T-cell (primary cell): Measurements from ENCODE around the gene GNPNAT1. TPM values are rescaled to one million over a fixed set of nuclear protein-coding genes. Genes with fewer than 3 reads are reported as not detected.

Experiments used
- ATAC-seq, 4 experiments: fragments of 200-7000 bp in 3 of 4; fragments of 150-1000 bp in 1 of 4; cut with Tn5 transposase; replicated peaks in 1 of 4; 1 replicate in 3 of 4; 2 replicates in 1 of 4; pipeline ENCODE4 v1.10.0; 2021; ENCODE audit warnings: moderate library complexity in 3 of 4, mild to moderate bottlenecking in 2 of 4, moderate number of reproducible peaks in 1 of 4
- CTCF ChIA-PET, 2 donors: fragments of 300-600 bp; sonication (Branson Sonifier 250); formaldehyde crosslinking; loops; one replicate each; lab custom pipeline; 2022; ENCODE audit warnings: antibody characterized with exemption in 2 of 2; lab: Charles Lee
- POLR2A ChIA-PET, 2 donors: fragments of 300-600 bp; sonication (Branson Sonifier 250); formaldehyde crosslinking; loops; one replicate each; lab custom pipeline; 2022; ENCODE audit warnings: antibody characterized with exemption in 2 of 2; lab: Charles Lee
- DNase-seq, 35 experiments: peaks; one replicate each; pipeline versions ENCODE4 v3.0.0 to v3.0.0-alpha.2; 2013 to 2023
- H3K27ac ChIP-seq: one replicate; pipeline ENCODE4 v1.5.1; 2013; ENCODE audit warnings: low read length
- H3K27me3 ChIP-seq, 2 experiments: replicated peaks in 1 of 2; 1 replicate in 1 of 2; 2 replicates in 1 of 2; pipeline versions ENCODE4 v1.6.1 to v1.7.0; 2013; ENCODE audit warnings: low read length in 1 of 2, mixed read lengths in 1 of 2; ENCODE audit not compliant: control insufficient read depth in 2 of 2, insufficient read depth in 2 of 2; ENCODE audit errors: extremely low read depth in 1 of 2
- H3K36me3 ChIP-seq, 2 donors: 1 replicate in 1 of 2; 2 replicates in 1 of 2; pipeline versions ENCODE4 v1.6.1 to v1.7.0; 2013; ENCODE audit warnings: low read length in 1 of 2; ENCODE audit not compliant: control insufficient read depth in 2 of 2, insufficient read depth in 1 of 2; ENCODE audit errors: extremely low read depth in 1 of 2
- H3K4me1 ChIP-seq, 2 experiments: 1 replicate in 1 of 2; 2 replicates in 1 of 2; pipeline versions ENCODE4 v1.6.1 to v1.7.0; 2013; ENCODE audit warnings: low read length in 2 of 2, mixed read lengths in 1 of 2; ENCODE audit not compliant: insufficient read depth in 2 of 2, control insufficient read depth in 1 of 2; ENCODE audit errors: extremely low read depth in 1 of 2
- H3K4me3 ChIP-seq, 2 donors: 1 replicate in 1 of 2; 2 replicates in 1 of 2; pipeline versions ENCODE4 v1.5.1 to v1.7.0; 2013; ENCODE audit warnings: mild to moderate bottlenecking in 2 of 2, low read length in 1 of 2, moderate library complexity in 1 of 2; ENCODE audit not compliant: control insufficient read depth in 1 of 2; ENCODE audit errors: extremely low read depth in 1 of 2
- H3K9me3 ChIP-seq: 2 replicates; pipeline ENCODE4 v1.7.0; 2013
- H3K27ac Mint-ChIP-seq, 2 donors: one replicate each; pipeline ENCODE4 v1.8.0; 2020 to 2021; ENCODE audit warnings: mild to moderate bottlenecking in 2 of 2, mixed read lengths in 2 of 2
- H3K27me3 Mint-ChIP-seq, 2 donors: one replicate each; pipeline ENCODE4 v1.8.0; 2021 to 2022; ENCODE audit warnings: mixed read lengths in 2 of 2
- H3K36me3 Mint-ChIP-seq: one replicate; pipeline ENCODE4 v1.8.0; 2021; ENCODE audit warnings: mixed read lengths
- H3K4me1 Mint-ChIP-seq, 3 donors: one replicate each; pipeline ENCODE4 v1.8.0; 2020 to 2022; ENCODE audit warnings: mixed read lengths in 3 of 3, mild to moderate bottlenecking in 1 of 3
- H3K4me3 Mint-ChIP-seq, 3 donors: one replicate each; pipeline ENCODE4 v1.8.0; 2020 to 2022; ENCODE audit warnings: mild to moderate bottlenecking in 3 of 3, mixed read lengths in 3 of 3, moderate library complexity in 3 of 3
- H3K9me3 Mint-ChIP-seq, 3 donors: one replicate each; pipeline ENCODE4 v1.8.0; 2020 to 2022; ENCODE audit warnings: mixed read lengths in 3 of 3
- WGBS: methylation state at CpG from one replicate; pipeline ENCODE4 v1.1.5; 2013; ENCODE audit warnings: missing lambda C conversion rate; ENCODE audit not compliant: insufficient coverage; 5-methylcytosine and 5-hydroxymethylcytosine counted together
- total RNA-seq, 35 experiments: library from RNA in 6 of 35; stranded (reverse) in 6 of 35; fragments of 120-200 nt in 1 of 35; gene quantifications; one replicate each; pipeline versions ENCODE4 v1.2.1 to v1.2.4 and lab custom pipeline; 2013 to 2026

GNPNAT1 gene
- total RNA-seq, result 10 to 100 TPM in 1 of 5 donors, 1 to 10 TPM in 4; 6.9 to 10.7 (median 8.9) TPM
- total RNA-seq (2013), result 11.7 TPM
- 13.2 to 95.0 (median 22.3) reads per million in 29 experiments for total RNA-seq (lab: John Stamatoyannopoulos, UW)

- Histone ChIP-seq H3K4me1 (peaks cover 11 to 21% of the 10 kb centered on the region in 2 experiments), H3K4me3 (peak within 1 kb of the TSS; percentile 75 to 94), H3K27ac (peak within 1 kb of the TSS; percentile 82), H3K27me3 (no peaks in the 10 kb centered on the region), H3K36me3 (no peaks in the 10 kb centered on the region), H3K9me3 (no peaks in the 10 kb centered on the region)
- Mint-ChIP-seq H3K9me3 (peaks cover 0 to under 1% (median under 1%) of the 10 kb centered on the region in 3 donors), H3K4me1 (peaks cover 38 to 45% (median 43%) of the 10 kb centered on the region in 3 donors), H3K4me3 (peak within 1 kb of the TSS; percentile 84 to 91 (median 90)), H3K27me3 (no peaks in the 10 kb centered on the region), H3K27ac (peak within 1 kb of the TSS; percentile 89), H3K36me3 (no peaks in the 10 kb centered on the region)
- DNase-seq (peak; percentile 79 to 95 (median 88)), ATAC-seq (peak; percentile 97 to 99 (median 98))
- ChIA-PET CTCF (no interaction called here), POLR2A (interaction anchor here (0.7 to 1.0 kb wide), 2 partner anchors 36 to 49 kb away, joined by 3 to 5 read pairs; no protein-coding TSS in a partner anchor)
- WGBS, result 5% methylated on average over 65 of the region's 74 CpGs
Observed at GRCh38 chr14:52791223-52792096, at the start of gene GNPNAT1. Gene GNPNAT1, minus strand, starts transcription at chr14:52791607. Its CDS starts 6,957 bp downstream, at chr14:52784650.

DNA sequence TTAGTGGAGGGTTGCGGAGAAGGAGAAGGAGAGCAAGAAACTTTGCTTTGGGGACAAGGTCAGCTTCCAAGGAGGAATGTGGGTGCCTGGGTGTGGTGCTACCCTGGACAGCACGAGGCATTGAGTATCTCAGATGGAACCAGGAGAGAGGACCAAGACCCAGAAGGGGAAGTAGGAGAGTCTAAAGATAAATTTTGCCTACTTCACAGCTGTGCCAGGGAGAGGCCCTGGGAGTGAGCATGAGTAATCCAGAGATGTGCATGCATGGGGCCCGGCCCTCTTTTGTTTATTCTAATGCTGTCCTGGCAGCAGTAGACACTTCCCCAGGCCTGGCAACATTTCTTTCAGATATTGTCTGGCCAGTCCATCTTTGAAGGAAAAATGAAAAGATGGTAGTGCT lies 49.5 kb upstream of the GNPNAT1 start:
- Histone ChIP-seq H3K36me3 (no peaks in the 10 kb centered on the region), H3K4me1 (no peaks in the 10 kb centered on the region), H3K4me3 (no peak overlapping the region), H3K27ac (no peak overlapping the region), H3K27me3 (peaks cover 0 to 2% of the 10 kb centered on the region in 2 experiments), H3K9me3 (no peaks in the 10 kb centered on the region)
- Mint-ChIP-seq H3K27ac (no peak overlapping the region), H3K36me3 (no peaks in the 10 kb centered on the region), H3K4me3 (no peak overlapping the region), H3K27me3 (no peaks in the 10 kb centered on the region), H3K9me3 (no peaks in the 10 kb centered on the region), H3K4me1 (no peaks in the 10 kb centered on the region)
- no CpG with 5 or more reads among the region's 3 CpGs for WGBS
- ATAC-seq (no peak), DNase-seq (no peak)
- CTCF ChIA-PET, result no interaction called here
- POLR2A ChIA-PET, result no interaction called here

GRCh38 chr14:52837451-52837850 lies 46.0 kb upstream of the GNPNAT1 start:
- H3K4me1 ChIP-seq, result no peaks in the 10 kb centered on the region
- WGBS, result 85% methylated on average over 5 of the region's 7 CpGs
- ChIA-PET CTCF (interaction anchor here in 1 of 2 donors (0.6 kb wide), 1 partner anchor 492 kb away, joined by 6 read pairs; no protein-coding TSS in a partner anchor), POLR2A (no interaction called here)
- no peak overlapping the region for H3K27ac ChIP-seq
- Mint-ChIP-seq H3K27ac (no peak overlapping the region), H3K4me3 (no peak overlapping the region), H3K27me3 (no peaks in the 10 kb centered on the region), H3K36me3 (no peaks in the 10 kb centered on the region), H3K9me3 (no peaks in the 10 kb centered on the region), H3K4me1 (no peaks in the 10 kb centered on the region)
- ATAC-seq (no peak), DNase-seq (no peak)
- no peaks in the 10 kb centered on the region for H3K9me3 ChIP-seq
- H3K27me3 ChIP-seq, result peaks cover 0 to 2% of the 10 kb centered on the region in 2 experiments
- no peak overlapping the region for H3K4me3 ChIP-seq
- H3K36me3 ChIP-seq, result no peaks in the 10 kb centered on the region

- Histone ChIP-seq H3K36me3 (no peaks in the 10 kb centered on the region), H3K27ac (no peak overlapping the region), H3K27me3 (peaks cover 0 to 2% of the 10 kb centered on the region in 2 experiments), H3K9me3 (no peaks in the 10 kb centered on the region), H3K4me3 (no peak overlapping the region), H3K4me1 (no peaks in the 10 kb centered on the region)
- ChIA-PET POLR2A (no interaction called here), CTCF (no interaction called here)
- DNase-seq (no peak), ATAC-seq (no peak)
- Mint-ChIP-seq H3K27me3 (no peaks in the 10 kb centered on the region), H3K4me1 (no peaks in the 10 kb centered on the region), H3K4me3 (no peak overlapping the region), H3K27ac (no peak overlapping the region), H3K9me3 (no peaks in the 10 kb centered on the region), H3K36me3 (no peaks in the 10 kb centered on the region)
- WGBS, result 100% methylated on average over 3 of the region's 9 CpGs
Observed at GRCh38 chr14:52836063-52836462, 44.7 kb upstream of the GNPNAT1 start.

GRCh38 chr14:52835122-52835903 lies 43.9 kb upstream of the GNPNAT1 start:
- no peak overlapping the region for H3K4me3 ChIP-seq
- ATAC-seq (no peak), DNase-seq (no peak)
- H3K27ac ChIP-seq, result no peak overlapping the region
- H3K4me1 ChIP-seq, result no peaks in the 10 kb centered on the region
- Mint-ChIP-seq H3K4me3 (no peak overlapping the region), H3K27ac (no peak overlapping the region), H3K36me3 (no peaks in the 10 kb centered on the region), H3K9me3 (no peaks in the 10 kb centered on the region), H3K4me1 (no peaks in the 10 kb centered on the region), H3K27me3 (no peaks in the 10 kb centered on the region)
- peaks cover 0 to 4% of the 10 kb centered on the region in 2 experiments for H3K27me3 ChIP-seq
- H3K36me3 ChIP-seq, result no peaks in the 10 kb centered on the region
- POLR2A ChIA-PET, result no interaction called here
- no peaks in the 10 kb centered on the region for H3K9me3 ChIP-seq
- CTCF ChIA-PET, result no interaction called here
- 90% methylated on average over 6 of the region's 12 CpGs for WGBS

DNA sequence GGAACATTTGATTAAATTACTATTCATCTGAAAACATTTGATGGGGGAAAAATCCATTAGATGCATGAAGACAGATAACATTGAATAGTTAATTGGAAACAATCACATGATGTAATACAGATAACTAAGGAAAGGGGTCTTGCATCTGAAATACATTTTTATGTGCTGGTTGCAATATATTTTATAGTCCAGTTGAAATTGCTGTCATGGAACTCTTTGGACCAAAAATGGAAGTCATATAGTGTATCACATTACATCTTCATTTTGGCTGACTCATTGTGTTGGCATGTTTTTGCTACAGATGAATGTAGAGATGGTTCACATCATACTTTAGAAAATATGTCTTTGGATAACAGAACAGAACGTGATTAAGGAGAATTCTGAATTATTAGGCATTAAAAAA lies 43.0 kb upstream of the GNPNAT1 start:
- Mint-ChIP-seq H3K9me3 (no peaks in the 10 kb centered on the region), H3K27ac (no peak overlapping the region), H3K27me3 (no peaks in the 10 kb centered on the region), H3K36me3 (no peaks in the 10 kb centered on the region), H3K4me1 (no peaks in the 10 kb centered on the region), H3K4me3 (no peak overlapping the region)
- CTCF ChIA-PET, result interaction anchor here (0.6 to 1.1 kb wide), 4 partner anchors 72 to 854 kb away, joined by 3 to 10 read pairs (median 6); no protein-coding TSS in a partner anchor
- WGBS, result no CpG with 5 or more reads among the region's 1 CpG
- Histone ChIP-seq H3K36me3 (no peaks in the 10 kb centered on the region), H3K27ac (no peak overlapping the region), H3K27me3 (peaks cover 0 to 3% of the 10 kb centered on the region in 2 experiments), H3K9me3 (no peaks in the 10 kb centered on the region), H3K4me1 (no peaks in the 10 kb centered on the region), H3K4me3 (no peak overlapping the region)
- no peak for ATAC-seq
- no peak for DNase-seq
- POLR2A ChIA-PET, result interaction anchor here in 1 of 2 donors (0.6 kb wide), 3 partner anchors 136 to 866 kb away, joined by 3 read pairs; no protein-coding TSS in a partner anchor
